HCT116 (cell line): ENCODE results near the gene DPRX. TPM values are rescaled to one million over a fixed set of nuclear protein-coding genes. Genes with fewer than 3 reads are reported as not detected.

Experiments used
- ATAC-seq: fragments of 200-7000 bp; cut with Tn5 transposase; 2 replicates; pipeline ENCODE4 v1.9.1; 2020; ENCODE audit warnings: mild to moderate bottlenecking, moderate library complexity
- BruUV-seq: library from RNA; stranded (reverse); fragments of 400-500 nt; replicated peaks from 2 replicates; lab custom pipeline; 2021; lab: Mats Ljungman, UMichigan
- CTCF ChIA-PET: fragments of 300-600 bp; sonication (Branson Sonifier 250); formaldehyde crosslinking; loops from one replicate; lab custom pipeline; 2021; ENCODE audit warnings: antibody characterized with exemption; lab: Charles Lee
- POLR2A ChIA-PET: fragments of 300-600, 350-600 bp; sonication (Branson Sonifier 250); formaldehyde crosslinking; loops from one replicate; lab custom pipeline; 2021; ENCODE audit warnings: antibody characterized with exemption; lab: Charles Lee
- RAD21 ChIA-PET, 2 experiments: fragments of 300-600 bp; sonication (Branson Sonifier 250); formaldehyde crosslinking; loops; one replicate each; lab custom pipeline; 2023; ENCODE audit warnings: low total read pairs in 2 of 2; ENCODE audit not compliant: uncharacterized antibody in 2 of 2, unreplicated experiment in 2 of 2, low non-redundant PET in 1 of 2; lab: Charles Lee
- DNase-seq: peaks from one replicate; pipeline ENCODE4 v3.0.0-alpha.2; 2010; ENCODE audit warnings: low read depth, low spot score
- H2AFZ ChIP-seq: fragments of 200-600 bp; shearing (Covaris generic), sonication (generic); 2 replicates; pipeline ENCODE4 v1.6.1; 2017; ENCODE audit warnings: low read depth, mixed run types, mixed read lengths, antibody characterized with exemption, low read length; ENCODE audit not compliant: poor library complexity, severe bottlenecking
- H3K27ac ChIP-seq: 2 replicates; pipeline ENCODE4 v1.5.1; 2012; ENCODE audit warnings: low read depth, low read length
- H3K27me3 ChIP-seq: fragments of 200-600 bp; sonication (generic); 2 replicates; pipeline ENCODE4 v1.6.1; 2016; ENCODE audit warnings: mixed run types, low read length, mixed read lengths; ENCODE audit not compliant: insufficient read depth
- H3K36me3 ChIP-seq, 2 experiments: fragments of 200-500 bp in 1 of 2; fragments of 200-600 bp in 1 of 2; sonication (Bioruptor generic) in 1 of 2; sonication (generic) in 1 of 2; 2 replicates each; pipeline versions ENCODE4 v1.5.1 to v1.6.1; 2014 to 2016; ENCODE audit warnings: low read length in 2 of 2, inconsistent platforms in 1 of 2, mixed read lengths in 1 of 2, mixed run types in 1 of 2; ENCODE audit not compliant: insufficient read depth in 2 of 2, control insufficient read depth in 1 of 2
- H3K4me1 ChIP-seq, 2 experiments: fragments of 200-600 bp in 1 of 2; sonication (generic) in 1 of 2; 2 replicates each; pipeline versions ENCODE4 v1.5.1 to v1.6.1; 2012 to 2017; ENCODE audit warnings: low read length in 2 of 2, inconsistent platforms in 1 of 2, mild to moderate bottlenecking in 1 of 2, mixed read lengths in 1 of 2, mixed run types in 1 of 2, moderate library complexity in 1 of 2; ENCODE audit not compliant: insufficient read depth in 2 of 2, control insufficient read depth in 1 of 2
- H3K4me2 ChIP-seq: fragments of 200-600 bp; sonication (generic); 2 replicates; pipeline ENCODE4 v1.6.1; 2017; ENCODE audit warnings: mixed run types, low read length, mixed read lengths
- H3K4me3 ChIP-seq, 2 experiments: fragments of 200-600 bp in 1 of 2; sonication (generic) in 1 of 2; replicated peaks in 1 of 2; 2 replicates each; pipeline ENCODE4 v1.5.1; 2011 to 2016; ENCODE audit warnings: low read length in 2 of 2, control low read depth in 1 of 2, low read depth in 1 of 2, mild to moderate bottlenecking in 1 of 2, mixed read lengths in 1 of 2, mixed run types in 1 of 2
- H3K79me2 ChIP-seq: fragments of 200-600 bp; sonication (generic); 2 replicates; pipeline ENCODE4 v1.6.1; 2017; ENCODE audit warnings: mild to moderate bottlenecking, mixed run types, low read length, moderate library complexity, mixed read lengths; ENCODE audit not compliant: insufficient read depth
- H3K9ac ChIP-seq: fragments of 200-600 bp; sonication (generic); 2 replicates; pipeline ENCODE4 v1.6.1; 2016; ENCODE audit warnings: low read length, mixed read lengths
- H3K9me2 ChIP-seq: fragments of 200-600 bp; sonication (generic), shearing (Covaris generic); 2 replicates; pipeline ENCODE4 v1.6.1; 2017; ENCODE audit warnings: mixed run types, mild to moderate bottlenecking, moderate library complexity; ENCODE audit not compliant: insufficient read depth
- H3K9me3 ChIP-seq, 2 experiments: fragments of 200-500 bp in 1 of 2; fragments of 200-600 bp in 1 of 2; sonication (Bioruptor generic) in 1 of 2; sonication (generic) in 1 of 2; 2 replicates each; pipeline ENCODE4 v1.6.1; 2014 to 2017; ENCODE audit warnings: low read length in 2 of 2, mixed read lengths in 2 of 2, inconsistent platforms in 1 of 2, low read depth in 1 of 2, mild to moderate bottlenecking in 1 of 2, mixed run types in 1 of 2, moderate library complexity in 1 of 2; ENCODE audit not compliant: control insufficient read depth in 1 of 2, insufficient read depth in 1 of 2
- H4K20me1 ChIP-seq: fragments of 200-600 bp; sonication (generic), shearing (Covaris generic); 2 replicates; pipeline ENCODE4 v1.6.1; 2017; ENCODE audit warnings: mixed run types, mild to moderate bottlenecking, moderate library complexity; ENCODE audit not compliant: insufficient read depth
- ATF3 ChIP-seq: IDR thresholded peaks from 2 replicates; pipeline ENCODE4 v1.6.1; 2012
- CEBPB ChIP-seq: IDR thresholded peaks from 2 replicates; pipeline ENCODE4 v1.6.1; 2012; ENCODE audit warnings: low read depth
- EGR1 ChIP-seq: IDR thresholded peaks from 2 replicates; pipeline ENCODE4 v1.6.1; 2012; ENCODE audit warnings: low read depth
- ELF1 ChIP-seq: IDR thresholded peaks from 2 replicates; pipeline ENCODE4 v1.6.1; 2012; ENCODE audit warnings: low read depth, borderline replicate concordance
- EZH2phosphoT487 ChIP-seq: fragments of 200-600 bp; IDR thresholded peaks from 2 replicates; pipeline ENCODE4 v1.6.1; 2018; ENCODE audit warnings: antibody characterized with exemption, borderline replicate concordance
- JUND ChIP-seq: IDR thresholded peaks from 2 replicates; pipeline ENCODE4 v1.6.1; 2012
- RAD21 ChIP-seq: IDR thresholded peaks from 2 replicates; pipeline ENCODE4 v1.6.1; 2012; ENCODE audit warnings: low read depth, mild to moderate bottlenecking
- REST ChIP-seq: IDR thresholded peaks from 2 replicates; pipeline ENCODE4 v1.6.1; 2012; ENCODE audit warnings: low read depth
- SP1 ChIP-seq: IDR thresholded peaks from 2 replicates; pipeline ENCODE4 v1.6.1; 2012; ENCODE audit warnings: low read depth
- SRF ChIP-seq: IDR thresholded peaks from 2 replicates; pipeline ENCODE4 v1.6.1; 2012; ENCODE audit warnings: low read depth
- intact Hi-C: fragments of 100-400 bp; cut with micrococcal nuclease; formaldehyde crosslinking; loops from 2 replicates; pipeline ENCODE4 v1.10.0; 2022
- total RNA-seq: library from RNA; stranded (reverse); gene quantifications from one replicate; pipeline ENCODE4 v1.2.1, GENCODE V29; 2021; ENCODE audit not compliant: unreplicated experiment
- TF ChIP-seq, protein P1 (sequence below): IDR thresholded peaks from 2 replicates; pipeline ENCODE4 v1.6.1; 2011; ENCODE audit warnings: mild to moderate bottlenecking, low read length, moderate library complexity; ENCODE audit not compliant: insufficient replicate concordance; ENCODE audit errors: extremely low read depth

DPRX gene
- total RNA-seq, 1 experiment from 2014 or later: not detected

- TF ChIP-seq, protein P1, sequence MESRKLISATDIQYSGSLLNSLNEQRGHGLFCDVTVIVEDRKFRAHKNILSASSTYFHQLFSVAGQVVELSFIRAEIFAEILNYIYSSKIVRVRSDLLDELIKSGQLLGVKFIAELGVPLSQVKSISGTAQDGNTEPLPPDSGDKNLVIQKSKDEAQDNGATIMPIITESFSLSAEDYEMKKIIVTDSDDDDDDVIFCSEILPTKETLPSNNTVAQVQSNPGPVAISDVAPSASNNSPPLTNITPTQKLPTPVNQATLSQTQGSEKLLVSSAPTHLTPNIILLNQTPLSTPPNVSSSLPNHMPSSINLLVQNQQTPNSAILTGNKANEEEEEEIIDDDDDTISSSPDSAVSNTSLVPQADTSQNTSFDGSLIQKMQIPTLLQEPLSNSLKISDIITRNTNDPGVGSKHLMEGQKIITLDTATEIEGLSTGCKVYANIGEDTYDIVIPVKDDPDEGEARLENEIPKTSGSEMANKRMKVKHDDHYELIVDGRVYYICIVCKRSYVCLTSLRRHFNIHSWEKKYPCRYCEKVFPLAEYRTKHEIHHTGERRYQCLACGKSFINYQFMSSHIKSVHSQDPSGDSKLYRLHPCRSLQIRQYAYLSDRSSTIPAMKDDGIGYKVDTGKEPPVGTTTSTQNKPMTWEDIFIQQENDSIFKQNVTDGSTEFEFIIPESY: no peak
- TF ChIP-seq RAD21 (no peak), ELF1 (no peak), CEBPB (no peak)
Measured at GRCh38 chr19:53670345-53670744, 38.5 kb downstream of the DPRX start (continued).

DNA sequence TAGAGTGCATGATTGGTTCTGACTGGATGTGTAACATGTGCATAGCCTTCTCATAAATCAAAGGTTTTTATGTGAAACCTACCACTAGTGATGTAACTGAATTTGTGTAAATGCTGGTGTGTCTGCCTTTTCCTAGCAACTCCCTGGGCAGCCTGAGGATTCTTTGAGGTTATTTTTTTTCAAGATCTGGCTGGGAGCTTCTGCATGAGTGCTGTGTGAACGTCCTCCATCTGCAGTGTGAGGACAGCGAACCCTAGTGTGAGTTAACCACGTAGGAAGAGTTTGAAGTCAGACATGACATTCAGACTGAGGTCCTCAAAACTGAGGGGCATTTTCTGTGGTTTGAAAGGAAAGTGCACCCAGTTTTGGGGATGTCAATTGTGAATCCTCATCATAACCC lies 39.9 kb downstream of the DPRX start:
- no peak for TF ChIP-seq SP1
- no peak for TF ChIP-seq EZH2phosphoT487
- TF ChIP-seq ATF3: no peak
- TF ChIP-seq, protein P1: no peak
- TF ChIP-seq REST: no peak
- TF ChIP-seq SRF: no peak
- no peak for TF ChIP-seq EGR1
- TF ChIP-seq JUND: no peak
- TF ChIP-seq CEBPB: no peak
- no peaks in the 10 kb centered on the region for H3K9me2 ChIP-seq
- BruUV-seq: no TSS peak
- CTCF ChIA-PET: no interaction called here
- no peaks in the 10 kb centered on the region for H3K36me3 ChIP-seq
- no peak overlapping the region for H3K4me2 ChIP-seq
- POLR2A ChIA-PET: no interaction called here
- H3K4me3 ChIP-seq: no peak overlapping the region
- no peak overlapping the region for H3K27ac ChIP-seq
- RAD21 ChIA-PET: no interaction called here
- no peaks in the 10 kb centered on the region for H3K4me1 ChIP-seq
- no peak overlapping the region for H2AFZ ChIP-seq
- ATAC-seq: no peak
- no peak for DNase-seq
- no peaks in the 10 kb centered on the region for H3K9me3 ChIP-seq
- H3K27me3 ChIP-seq: no peaks in the 10 kb centered on the region
- no peaks in the 10 kb centered on the region for H4K20me1 ChIP-seq
- H3K9ac ChIP-seq: no peak overlapping the region
- no peaks in the 10 kb centered on the region for H3K79me2 ChIP-seq
- intact Hi-C loops: no loop called here
